A549 (cell line): Measurements from ENCODE around the gene FRMD4A. TPM values are rescaled to one million over a fixed set of nuclear protein-coding genes. Genes with fewer than 3 reads are reported as not detected.

ENCODE experiments used
- ATAC-seq, 2 experiments: fragments of 200-7000 bp in 1 of 2; fragments of >200 bp in 1 of 2; cut with Nextera tagmentation in 1 of 2; cut with Tn5 transposase in 1 of 2; 3 replicates each; pipeline versions ENCODE4 v1.8.0 to v1.9.1; 2018 to 2020; ENCODE audit warnings: mild to moderate bottlenecking in 1 of 2, moderate library complexity in 1 of 2
- CTCF ChIA-PET: fragments of 300-600 bp; sonication (Branson Sonifier 250); formaldehyde crosslinking; extraction: SDS; loops from one replicate; lab custom pipeline; 2021; ENCODE audit warnings: antibody characterized with exemption, inconsistent platforms; lab: Yijun Ruan, JAX
- POLR2A ChIA-PET: fragments of 350-600 bp; formaldehyde crosslinking; extraction: SDS; loops from one replicate; lab custom pipeline; 2021; ENCODE audit warnings: antibody characterized with exemption, inconsistent platforms; lab: Yijun Ruan, JAX
- DNase-seq, 2 experiments: peaks; one replicate each; pipeline versions ENCODE4 v3.0.0 to v3.0.0-alpha.2; 2011 to 2016; ENCODE audit warnings: low read depth in 1 of 2, low spot score in 1 of 2
- FAIRE-seq: peaks from 2 replicates; lab custom pipeline; 2011; peaks lifted over from hg19 to GRCh38; lab: Jason Lieb, UNC
- H3K27ac ChIP-seq, 2 experiments: fragments of >200 bp; sonication (Bioruptor Twin); formaldehyde crosslinking; 3 replicates each; pipeline ENCODE4 v1.5.1; 2016 to 2017
- H3K4me1 ChIP-seq: fragments of >200 bp; sonication (Bioruptor Twin); formaldehyde crosslinking; 3 replicates; pipeline ENCODE4 v1.6.1; 2016
- H3K4me2 ChIP-seq: fragments of >200 bp; sonication (Bioruptor Twin); formaldehyde crosslinking; 3 replicates; pipeline ENCODE4 v1.6.1; 2016
- H3K4me3 ChIP-seq: fragments of >200 bp; sonication (Bioruptor Twin); formaldehyde crosslinking; 3 replicates; pipeline ENCODE4 v1.5.1; 2016
- H3K9me3 ChIP-seq: fragments of >200 bp; sonication (Bioruptor Twin); formaldehyde crosslinking; 3 replicates; pipeline ENCODE4 v1.6.1; 2016
- BHLHE40 ChIP-seq: IDR thresholded peaks from 2 replicates; pipeline ENCODE4 v1.6.1; 2012; ENCODE audit warnings: low read depth, low read length, inconsistent platforms
- CBX2 ChIP-seq: fragments of 200-600 bp; sonication (generic); IDR thresholded peaks from 2 replicates; pipeline ENCODE4 v1.6.1; 2016; ENCODE audit warnings: low read depth, mild to moderate bottlenecking, borderline replicate concordance
- CHD2 ChIP-seq: fragments of 150-350 bp; IDR thresholded peaks from 2 replicates; pipeline ENCODE4 v1.6.1; 2014; ENCODE audit warnings: low read length; ENCODE audit not compliant: partially characterized antibody
- CTCF ChIP-seq: fragments of >200 bp; sonication (Bioruptor Twin); formaldehyde crosslinking; IDR thresholded peaks from 3 replicates; pipeline ENCODE4 v1.5.1; 2016
- EHMT2 ChIP-seq: fragments of 200-600 bp; sonication (generic); IDR thresholded peaks from 2 replicates; pipeline ENCODE4 v1.6.1; 2016; ENCODE audit warnings: antibody characterized with exemption, low read depth, mild to moderate bottlenecking, moderate library complexity
- EP300 ChIP-seq, 2 experiments: fragments of >200 bp; sonication (Bioruptor Twin); formaldehyde crosslinking; IDR thresholded peaks; 2 replicates in 1 of 2; 3 replicates in 1 of 2; pipeline ENCODE4 v1.6.1; 2016 to 2017
- HOXA7 ChIP-seq: fragments of 250-450 bp; sonication (Bioruptor Pico); IDR thresholded peaks from 2 replicates; pipeline ENCODE4 v1.5.0; 2020; ENCODE audit warnings: mild to moderate bottlenecking, moderate library complexity
- JUN ChIP-seq, 2 experiments: fragments of >200 bp; sonication (Bioruptor Twin); formaldehyde crosslinking; IDR thresholded peaks; 2 replicates in 1 of 2; 3 replicates in 1 of 2; pipeline ENCODE4 v1.6.1; 2016 to 2017
- MAFK ChIP-seq: fragments of 450-650 bp; IDR thresholded peaks from 2 replicates; pipeline ENCODE4 v1.6.1; 2014; ENCODE audit not compliant: partially characterized antibody
- NR3C1 ChIP-seq: fragments of >200 bp; sonication (Bioruptor Twin); formaldehyde crosslinking; IDR thresholded peaks from 3 replicates; pipeline ENCODE4 v1.6.1; 2017
- RAD21 ChIP-seq, 2 experiments: fragments of >200 bp in 1 of 2; sonication (Bioruptor Twin) in 1 of 2; formaldehyde crosslinking in 1 of 2; IDR thresholded peaks in 1 of 2; conservative IDR thresholded peaks in 1 of 2; 2 replicates in 1 of 2; 3 replicates in 1 of 2; pipeline ENCODE4 v1.6.1; 2012 to 2018; ENCODE audit warnings: inconsistent platforms in 1 of 2
- RARB ChIP-seq: fragments of 250-450 bp; sonication (Bioruptor Pico); IDR thresholded peaks from 2 replicates; pipeline ENCODE4 v1.8.0; 2021; ENCODE audit warnings: mild to moderate bottlenecking, moderate library complexity
- SREBF2 ChIP-seq: fragments of 450-650 bp; IDR thresholded peaks from 2 replicates; pipeline ENCODE4 v1.6.1; 2014; ENCODE audit warnings: mild to moderate bottlenecking, moderate library complexity
- ZSCAN20 ChIP-seq: fragments of 250-450 bp; sonication (Bioruptor Pico); IDR thresholded peaks from 2 replicates; pipeline ENCODE4 v1.8.0; 2022; ENCODE audit warnings: mild to moderate bottlenecking, moderate library complexity
- WGBS: methylation state at CpG from one replicate; pipeline ENCODE4 v1.1.6; 2017; ENCODE audit errors: missing lambda C conversion rate; 5-methylcytosine and 5-hydroxymethylcytosine counted together
- polyA plus RNA-seq, 4 experiments: library from polyadenylated mRNA; depleted of rRNA in 3 of 4; stranded (reverse); fragments of >200 nt; fragmentation: RNase III in 1 of 4; extraction: RNeasy Plus Mini Kit Qiagen cat#74134 plus additional on column Dnase treatment in 1 of 4; gene quantifications; 2 replicates in 3 of 4; 3 replicates in 1 of 4; pipeline ENCODE4 v1.2.3, GENCODE V29; 2011 to 2017
- TF ChIP-seq, protein P1 (sequence below): fragments of 200-600 bp; sonication (generic); IDR thresholded peaks from 2 replicates; pipeline ENCODE4 v1.6.1; 2016; ENCODE audit warnings: antibody characterized with exemption, mild to moderate bottlenecking, moderate library complexity
- TF ChIP-seq, protein P2 (sequence below): fragments of >200 bp; sonication (Bioruptor Twin); formaldehyde crosslinking; IDR thresholded peaks from 2 replicates; pipeline ENCODE4 v1.6.1; 2016
- TF ChIP-seq, protein P3 (sequence below): fragments of 150-350 bp; IDR thresholded peaks from 2 replicates; pipeline ENCODE4 v1.6.1; 2014; ENCODE audit warnings: low read depth, mild to moderate bottlenecking, low read length
- TF ChIP-seq, protein P4 (sequence below): IDR thresholded peaks from 2 replicates; pipeline ENCODE4 v1.6.1; 2012

FRMD4A gene
- polyA plus RNA-seq, 2 of the 4 experiments (the other 2 are of a cell fraction), result 2.5 to 4.7 TPM

DNA sequence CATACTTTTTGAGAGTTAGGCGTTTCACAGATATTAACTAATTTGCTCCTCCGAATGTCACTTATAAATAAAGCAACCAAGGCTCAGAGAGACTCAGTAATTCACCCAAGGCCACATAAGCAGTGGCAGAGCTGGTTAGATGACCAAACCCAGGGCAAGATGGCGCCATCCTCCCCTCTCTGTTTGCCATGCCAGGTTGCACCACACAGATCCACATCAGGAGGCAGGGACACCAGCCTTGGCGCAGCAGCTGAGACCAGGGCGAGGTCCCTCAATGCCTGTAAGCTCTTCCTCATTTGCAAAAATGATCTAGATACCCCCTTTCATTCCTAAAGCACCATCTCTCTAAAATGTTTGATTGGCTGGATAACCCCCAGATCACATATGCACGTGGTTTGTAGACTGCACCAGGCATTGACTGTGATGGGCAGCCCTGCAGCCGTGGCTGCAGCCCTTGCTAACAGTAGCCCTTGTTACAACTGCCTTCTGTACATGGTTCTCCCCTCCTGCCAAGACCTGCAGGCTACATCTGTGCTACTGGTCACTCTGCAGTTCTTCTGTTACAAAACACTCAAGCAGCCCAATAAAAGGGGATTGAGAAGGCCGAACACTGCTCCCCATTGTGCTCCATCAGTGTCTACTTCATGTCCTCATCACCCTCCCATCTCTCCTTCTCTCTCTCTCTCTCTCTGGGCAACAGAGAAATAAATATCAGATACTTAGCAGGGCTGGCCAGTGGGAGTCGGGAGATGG is 445.3 kb downstream of the FRMD4A start:
- no peak overlapping the region for H3K4me2 ChIP-seq
- CTCF ChIA-PET, result no interaction called here
- TF ChIP-seq HOXA7 (CRISPR knock-in tag), result no peak
- no peak for TF ChIP-seq RAD21 (conservative IDR thresholded peaks at IDR 0.05 in 1 of 2, IDR thresholded peaks at IDR 0.05 in 1 of 2)
- no peak for TF ChIP-seq SREBF2
- TF ChIP-seq ZSCAN20 (CRISPR knock-in tag), result no peak
- no peak for TF ChIP-seq CHD2
- no peak for TF ChIP-seq CTCF
- TF ChIP-seq, protein P1, sequence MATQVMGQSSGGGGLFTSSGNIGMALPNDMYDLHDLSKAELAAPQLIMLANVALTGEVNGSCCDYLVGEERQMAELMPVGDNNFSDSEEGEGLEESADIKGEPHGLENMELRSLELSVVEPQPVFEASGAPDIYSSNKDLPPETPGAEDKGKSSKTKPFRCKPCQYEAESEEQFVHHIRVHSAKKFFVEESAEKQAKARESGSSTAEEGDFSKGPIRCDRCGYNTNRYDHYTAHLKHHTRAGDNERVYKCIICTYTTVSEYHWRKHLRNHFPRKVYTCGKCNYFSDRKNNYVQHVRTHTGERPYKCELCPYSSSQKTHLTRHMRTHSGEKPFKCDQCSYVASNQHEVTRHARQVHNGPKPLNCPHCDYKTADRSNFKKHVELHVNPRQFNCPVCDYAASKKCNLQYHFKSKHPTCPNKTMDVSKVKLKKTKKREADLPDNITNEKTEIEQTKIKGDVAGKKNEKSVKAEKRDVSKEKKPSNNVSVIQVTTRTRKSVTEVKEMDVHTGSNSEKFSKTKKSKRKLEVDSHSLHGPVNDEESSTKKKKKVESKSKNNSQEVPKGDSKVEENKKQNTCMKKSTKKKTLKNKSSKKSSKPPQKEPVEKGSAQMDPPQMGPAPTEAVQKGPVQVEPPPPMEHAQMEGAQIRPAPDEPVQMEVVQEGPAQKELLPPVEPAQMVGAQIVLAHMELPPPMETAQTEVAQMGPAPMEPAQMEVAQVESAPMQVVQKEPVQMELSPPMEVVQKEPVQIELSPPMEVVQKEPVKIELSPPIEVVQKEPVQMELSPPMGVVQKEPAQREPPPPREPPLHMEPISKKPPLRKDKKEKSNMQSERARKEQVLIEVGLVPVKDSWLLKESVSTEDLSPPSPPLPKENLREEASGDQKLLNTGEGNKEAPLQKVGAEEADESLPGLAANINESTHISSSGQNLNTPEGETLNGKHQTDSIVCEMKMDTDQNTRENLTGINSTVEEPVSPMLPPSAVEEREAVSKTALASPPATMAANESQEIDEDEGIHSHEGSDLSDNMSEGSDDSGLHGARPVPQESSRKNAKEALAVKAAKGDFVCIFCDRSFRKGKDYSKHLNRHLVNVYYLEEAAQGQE, result no peak
- TF ChIP-seq NR3C1, result no peak
- no peak for TF ChIP-seq BHLHE40
- TF ChIP-seq EHMT2, result no peak
- TF ChIP-seq JUN (IDR thresholded peaks at IDR 0.05), result no peak
- TF ChIP-seq RARB (CRISPR knock-in tag), result no peak
- no peak for TF ChIP-seq MAFK
- no peak for TF ChIP-seq CBX2
- TF ChIP-seq, protein P2, sequence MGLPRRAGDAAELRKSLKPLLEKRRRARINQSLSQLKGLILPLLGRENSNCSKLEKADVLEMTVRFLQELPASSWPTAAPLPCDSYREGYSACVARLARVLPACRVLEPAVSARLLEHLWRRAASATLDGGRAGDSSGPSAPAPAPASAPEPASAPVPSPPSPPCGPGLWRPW, result no peak
- TF ChIP-seq, protein P3, sequence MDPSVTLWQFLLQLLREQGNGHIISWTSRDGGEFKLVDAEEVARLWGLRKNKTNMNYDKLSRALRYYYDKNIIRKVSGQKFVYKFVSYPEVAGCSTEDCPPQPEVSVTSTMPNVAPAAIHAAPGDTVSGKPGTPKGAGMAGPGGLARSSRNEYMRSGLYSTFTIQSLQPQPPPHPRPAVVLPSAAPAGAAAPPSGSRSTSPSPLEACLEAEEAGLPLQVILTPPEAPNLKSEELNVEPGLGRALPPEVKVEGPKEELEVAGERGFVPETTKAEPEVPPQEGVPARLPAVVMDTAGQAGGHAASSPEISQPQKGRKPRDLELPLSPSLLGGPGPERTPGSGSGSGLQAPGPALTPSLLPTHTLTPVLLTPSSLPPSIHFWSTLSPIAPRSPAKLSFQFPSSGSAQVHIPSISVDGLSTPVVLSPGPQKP, result no peak
- TF ChIP-seq EP300 (IDR thresholded peaks at IDR 0.05), result no peak
- TF ChIP-seq, protein P4, sequence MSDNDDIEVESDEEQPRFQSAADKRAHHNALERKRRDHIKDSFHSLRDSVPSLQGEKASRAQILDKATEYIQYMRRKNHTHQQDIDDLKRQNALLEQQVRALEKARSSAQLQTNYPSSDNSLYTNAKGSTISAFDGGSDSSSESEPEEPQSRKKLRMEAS, result no peak
- TF ChIP-seq, all 56 proteins: peak for 0
- H3K9me3 ChIP-seq, result no peaks in the 10 kb centered on the region
- 51% methylated on average over 9 of the region's 9 CpGs for WGBS
- no peaks in the 10 kb centered on the region for H3K4me1 ChIP-seq
- DNase-seq (no peak), ATAC-seq (no peak), FAIRE-seq (no peak)
- no peak overlapping the region for H3K27ac ChIP-seq
- POLR2A ChIA-PET, result no interaction called here
- no peak overlapping the region for H3K4me3 ChIP-seq
